Mucosa of descending colon (tissue), 3 donors: ENCODE results near the gene NUCKS1. TPM values are rescaled to one million over a fixed set of nuclear protein-coding genes. Genes with fewer than 3 reads are reported as not detected.

ENCODE experiments used
- ATAC-seq: fragments of 200-7000 bp; cut with Tn5 transposase; one replicate; pipeline ENCODE4 v1.9.1; 2020; ENCODE audit warnings: mild to moderate bottlenecking, moderate library complexity
- DNase-seq, 3 donors: peaks; one replicate each; pipeline ENCODE4 v3.0.0-alpha.2; 2020
- H3K36me3 ChIP-seq: fragments of 200-600 bp; one replicate; pipeline ENCODE4 v1.8.0; 2021; ENCODE audit warnings: low read depth, mild to moderate bottlenecking
- H3K4me1 ChIP-seq: fragments of 200-600 bp; one replicate; pipeline ENCODE4 v1.8.0; 2021; ENCODE audit warnings: low read depth, mild to moderate bottlenecking
- H3K4me3 ChIP-seq: fragments of 200-600 bp; one replicate; pipeline ENCODE4 v1.8.0; 2021; ENCODE audit warnings: mild to moderate bottlenecking
- H3K9me3 ChIP-seq: fragments of 200-600 bp; one replicate; pipeline ENCODE4 v1.8.0; 2021; ENCODE audit warnings: mild to moderate bottlenecking
- CTCF ChIP-seq: fragments of 200-600 bp; IDR thresholded peaks from one replicate; pipeline ENCODE4 v1.8.0; 2022; ENCODE audit warnings: antibody characterized with exemption, mild to moderate bottlenecking
- intact Hi-C, 2 donors: fragments of 100-400 bp; cut with DNase I in 1 of 2; cut with micrococcal nuclease in 1 of 2; formaldehyde crosslinking; loops; one replicate each; pipeline versions ENCODE4 v1.11.0 to v1.11.1; 2022; cut with DNase I, micrococcal nuclease
- total RNA-seq, 3 donors: library from RNA; stranded (reverse); fragmentation: NEBNext Ultra II Directional in 2 of 3; extraction: Animal tissue kit (Norgen Biotek cat#: 25700) in 2 of 3; gene quantifications; one replicate each; pipeline versions ENCODE4 v1.2.1 to v1.2.4, GENCODE V29; 2021 to 2023
- donor health status: DM: no; HTN: no; CAD: no; lungs with moderate emphysema.
- donor health status: DM: no; HTN: no; CAD: no.
- donor health status: DM: no; HTN: yes; CAD: no.

NUCKS1 gene
- total RNA-seq, 3 donors from 2014 or later, result 52.7 to 140 (median 103) TPM

GRCh38 chr1:205701891-205702290 is 48.1 kb downstream of the NUCKS1 start:
- H3K9me3 ChIP-seq, result no peaks in the 10 kb centered on the region
- intact Hi-C loops, result no loop called here
- H3K4me1 ChIP-seq, result peaks cover 3% of the 10 kb centered on the region
- ATAC-seq (no peak), DNase-seq (no peak)
- no peak for TF ChIP-seq CTCF
- H3K4me3 ChIP-seq, result no peak overlapping the region
- no peaks in the 10 kb centered on the region for H3K36me3 ChIP-seq

- Histone ChIP-seq H3K36me3 (no peaks in the 10 kb centered on the region), H3K9me3 (no peaks in the 10 kb centered on the region), H3K4me3 (no peak overlapping the region), H3K4me1 (peaks cover 3% of the 10 kb centered on the region)
- no peak for TF ChIP-seq CTCF
- DNase-seq, result no peak
- intact Hi-C loops, result no loop called here
- ATAC-seq, result no peak
Observed at GRCh38 chr1:205701420-205701819, 48.6 kb downstream of the NUCKS1 start.

- Histone ChIP-seq H3K36me3 (no peaks in the 10 kb centered on the region), H3K4me1 (peaks cover 3% of the 10 kb centered on the region), H3K9me3 (no peaks in the 10 kb centered on the region), H3K4me3 (no peak overlapping the region)
- no peak for TF ChIP-seq CTCF
- DNase-seq, result no peak
- intact Hi-C loops, result no loop called here
- no peak for ATAC-seq
Observed at GRCh38 chr1:205700865-205701401, 49.0 kb downstream of the NUCKS1 start.

GRCh38 chr1:205699416-205699815 is 50.6 kb downstream of the NUCKS1 start:
- TF ChIP-seq CTCF, result no peak
- no peak for ATAC-seq

GRCh38 chr1:205698921-205699320 is 51.1 kb downstream of the NUCKS1 start:
- H3K36me3 ChIP-seq, result no peaks in the 10 kb centered on the region
- ATAC-seq, result no peak
- no peaks in the 10 kb centered on the region for H3K9me3 ChIP-seq
- H3K4me1 ChIP-seq, result peaks cover 3% of the 10 kb centered on the region
- DNase-seq, result no peak
- H3K4me3 ChIP-seq, result no peak overlapping the region
- intact Hi-C loops, result no loop called here
- no peak for TF ChIP-seq CTCF

More at GRCh38 chr1:205699416-205699815, 50.6 kb downstream of the NUCKS1 start:
- H3K36me3 ChIP-seq, result no peaks in the 10 kb centered on the region
- no peak overlapping the region for H3K4me3 ChIP-seq
- H3K4me1 ChIP-seq, result peaks cover 3% of the 10 kb centered on the region
- intact Hi-C loops, result no loop called here
- no peak for DNase-seq
- no peaks in the 10 kb centered on the region for H3K9me3 ChIP-seq
